Measurements from ENCODE around the gene SMCO2. TPM values are rescaled to one million over a fixed set of nuclear protein-coding genes. Genes with fewer than 3 reads are reported as not detected.

SMCO2 gene
- total RNA-seq, 1 experiment from 2014 or later: not detected

- Histone ChIP-seq H3K9me2 (ENCODE audit: insufficient read depth) (no peaks in the 10 kb centered on the region), H2AFZ (ENCODE audit: low read depth, low read length, poor library complexity, severe bottlenecking) (no peak overlapping the region), H3K36me3 (ENCODE audit: control insufficient read depth in 1 of 2, insufficient read depth in 2 of 2, low read length in 2 of 2) (no peaks in the 10 kb centered on the region), H3K4me1 (ENCODE audit: control insufficient read depth in 1 of 2, insufficient read depth in 2 of 2, low read length in 2 of 2) (no peaks in the 10 kb centered on the region), H3K9me3 (ENCODE audit: control insufficient read depth in 1 of 2, insufficient read depth in 1 of 2, low read depth in 1 of 2, low read length in 2 of 2) (no peaks in the 10 kb centered on the region), H3K4me2 (ENCODE audit: low read length) (no peak overlapping the region), H3K4me3 (replicated peaks in 1 of 2; ENCODE audit: low read depth in 1 of 2, low read length in 2 of 2) (no peak overlapping the region), H3K9ac (ENCODE audit: low read length) (no peak overlapping the region), H3K27me3 (ENCODE audit: insufficient read depth, low read length) (no peaks in the 10 kb centered on the region), H3K79me2 (ENCODE audit: insufficient read depth, low read length) (no peaks in the 10 kb centered on the region), H3K27ac (ENCODE audit: low read depth, low read length) (no peak overlapping the region), H4K20me1 (ENCODE audit: insufficient read depth) (no peaks in the 10 kb centered on the region)
- TF ChIP-seq SP1 (IDR thresholded peaks at IDR 0.05; ENCODE audit: low read depth) (no peak), CBX3 (IDR thresholded peaks at IDR 0.05; ENCODE audit: low read depth) (no peak), SRF (IDR thresholded peaks at IDR 0.05; ENCODE audit: low read depth) (no peak), CEBPB (IDR thresholded peaks at IDR 0.05; ENCODE audit: low read depth) (no peak), YY1 (IDR thresholded peaks at IDR 0.05; ENCODE audit: extremely low read depth, insufficient replicate concordance, low read depth, low read length) (no peak), MAX (IDR thresholded peaks at IDR 0.05) (no peak), SIN3A (IDR thresholded peaks at IDR 0.05; ENCODE audit: low read depth) (no peak), REST (IDR thresholded peaks at IDR 0.05; ENCODE audit: low read depth) (no peak), ZFX (IDR thresholded peaks at IDR 0.05) (no peak), EZH2 (IDR thresholded peaks at IDR 0.05) (no peak), TCF7L2 (IDR thresholded peaks at IDR 0.05; ENCODE audit: borderline replicate concordance, extremely low read depth, insufficient read depth, insufficient read length) (no peak), FOSL1 (IDR thresholded peaks at IDR 0.05; ENCODE audit: low read depth) (no peak), POLR2AphosphoS5 (IDR thresholded peaks at IDR 0.05; ENCODE audit: low read depth, low read length) (no peak), ZNF274 (IDR thresholded peaks at IDR 0.05; ENCODE audit: low read depth, low read length) (no peak)
- ATAC-seq (no peak), DNase-seq (ENCODE audit: low read depth, low spot score) (no peak)
- BruUV-seq (replicated peaks): no TSS peak
- ChIA-PET POLR2A (no interaction called here), RAD21 (ENCODE audit: low non-redundant PET in 1 of 2, low total read pairs in 2 of 2, uncharacterized antibody in 2 of 2, unreplicated experiment in 2 of 2) (no interaction called here), CTCF (no interaction called here)
- intact Hi-C loops (cut with micrococcal nuclease): no loop called here
Measured at GRCh38 chr12:27508736-27509431, 62.3 kb downstream of the SMCO2 start.
